ENCODE data around the gene RIPK3.
"Not testable (repeated sequence)": the region's sequence is repeated elsewhere in the genome, so short reads cannot be mapped to it uniquely, and the experiment has no call there.

Gene RIPK3

GRCh38 chr14:24339284-24340151 is at the start of gene RIPK3:
Gene RIPK3 (minus strand): TSS chr14:24339991. CDS start chr14:24339826, 165 bp downstream.
- no peak for DNase-seq (ENCODE audit: low spot score)

GRCh38 chr14:24389226-24389848 is 49.5 kb upstream of the RIPK3 start:
- no peak for DNase-seq (ENCODE audit: low spot score)

GRCh38 chr14:24388474-24389179 is 48.8 kb upstream of the RIPK3 start:
- no peak for DNase-seq (ENCODE audit: low spot score)

GRCh38 chr14:24387579-24387978 is 47.8 kb upstream of the RIPK3 start:
- not testable (repeated sequence) for DNase-seq (ENCODE audit: low spot score)

- DNase-seq (ENCODE audit: low spot score): no peak
Observed at GRCh38 chr14:24387009-24387345, 47.2 kb upstream of the RIPK3 start.

GRCh38 chr14:24385524-24385923 is 45.7 kb upstream of the RIPK3 start:
- no peak for DNase-seq (ENCODE audit: low spot score)

- DNase-seq (ENCODE audit: low spot score): no peak
Observed at GRCh38 chr14:24384169-24384568, 44.4 kb upstream of the RIPK3 start.

- DNase-seq (ENCODE audit: low spot score): no peak
Observed at GRCh38 chr14:24382064-24382371, 42.2 kb upstream of the RIPK3 start.

- DNase-seq (ENCODE audit: low spot score): no peak
Observed at GRCh38 chr14:24381363-24382063, 41.7 kb upstream of the RIPK3 start.

GRCh38 chr14:24379907-24380730 is 40.3 kb upstream of the RIPK3 start:
- no peak for DNase-seq (ENCODE audit: low spot score)

GRCh38 chr14:24378981-24379906 is 39.5 kb upstream of the RIPK3 start:
- no peak for DNase-seq (ENCODE audit: low spot score)

- no peak for DNase-seq (ENCODE audit: low spot score)
Observed at GRCh38 chr14:24378327-24378726, 38.5 kb upstream of the RIPK3 start.

- no peak for DNase-seq (ENCODE audit: low spot score)
Observed at GRCh38 chr14:24377657-24378056, 37.9 kb upstream of the RIPK3 start.

- no peak for DNase-seq (ENCODE audit: low spot score)
Observed at GRCh38 chr14:24377126-24377525, 37.3 kb upstream of the RIPK3 start.

GRCh38 chr14:24376448-24377070 is 36.8 kb upstream of the RIPK3 start:
- DNase-seq (ENCODE audit: low spot score): no peak

- no peak for DNase-seq (ENCODE audit: low spot score)
Observed at GRCh38 chr14:24372701-24373416, 33.1 kb upstream of the RIPK3 start.

- not testable (repeated sequence) for DNase-seq (ENCODE audit: low spot score)
Observed at GRCh38 chr14:24371605-24372004, 31.8 kb upstream of the RIPK3 start.

GRCh38 chr14:24370748-24371147 is 31.0 kb upstream of the RIPK3 start:
- DNase-seq (ENCODE audit: low spot score): no peak

- DNase-seq (ENCODE audit: low spot score): no peak
Observed at GRCh38 chr14:24369907-24370687, 30.3 kb upstream of the RIPK3 start.
